Pulmonary artery endothelial cell (primary cell): Measurements from ENCODE around the gene PAQR3. TPM values are rescaled to one million over a fixed set of nuclear protein-coding genes. Genes with fewer than 3 reads are reported as not detected.

Experiments used
- DNase-seq: peaks from one replicate; pipeline ENCODE4 v3.0.0-alpha.2; 2011; ENCODE audit warnings: low read depth, low spot score
- total RNA-seq: library from RNA; depleted of rRNA; stranded (reverse); fragments of >200 nt; gene quantifications from 2 replicates; pipeline ENCODE4 v1.2.3, GENCODE V29; 2014

The PAQR3 gene
- 18.5 and 21.6 TPM in 2 replicates for total RNA-seq

- DNase-seq, result peak; percentile 29
Observed at GRCh38 chr4:78938868-78939666, at the start of gene PAQR3. TSS of gene PAQR3 (minus strand) at chr4:78939438. CDS start at chr4:78939224, 214 bp downstream.

- DNase-seq, result no peak
Observed at GRCh38 chr4:78987683-78988082, 48.4 kb upstream of the PAQR3 start.

- no peak for DNase-seq
Observed at GRCh38 chr4:78984593-78984992, 45.4 kb upstream of the PAQR3 start.

- no peak for DNase-seq
Observed at GRCh38 chr4:78975865-78976264, 36.6 kb upstream of the PAQR3 start.

- no peak for DNase-seq
Observed at GRCh38 chr4:78971776-78972175, 32.5 kb upstream of the PAQR3 start.

- DNase-seq, result no peak
Observed at GRCh38 chr4:78971326-78971725, 32.1 kb upstream of the PAQR3 start.

- DNase-seq, result no peak
Observed at GRCh38 chr4:78962597-78963115, 23.4 kb upstream of the PAQR3 start.

GRCh38 chr4:78960926-78961325 is 21.7 kb upstream of the PAQR3 start:
- no peak for DNase-seq

GRCh38 chr4:78956975-78957374 is 17.7 kb upstream of the PAQR3 start:
- no peak for DNase-seq

GRCh38 chr4:78953769-78954666 is 14.8 kb upstream of the PAQR3 start:
- DNase-seq, result no peak

- DNase-seq, result no peak
Observed at GRCh38 chr4:78953231-78953630, 14.0 kb upstream of the PAQR3 start.

GRCh38 chr4:78951862-78952472 is 12.7 kb upstream of the PAQR3 start:
- DNase-seq, result no peak

- no peak for DNase-seq
Observed at GRCh38 chr4:78949735-78950134, 10.5 kb upstream of the PAQR3 start.

GRCh38 chr4:78945651-78946179 is 6.5 kb upstream of the PAQR3 start:
- DNase-seq, result no peak

- no peak for DNase-seq
Observed at GRCh38 chr4:78944381-78944780, 5.1 kb upstream of the PAQR3 start.

GRCh38 chr4:78940752-78941151 is 1.5 kb upstream of the PAQR3 start:
- no peak for DNase-seq

- no peak for DNase-seq
Observed at GRCh38 chr4:78939667-78940008, 400 bp upstream of the PAQR3 start.

GRCh38 chr4:78938474-78938867 is 767 bp downstream of the PAQR3 start:
- DNase-seq, result no peak

- DNase-seq, result no peak
Observed at GRCh38 chr4:78937837-78938236, 1.4 kb downstream of the PAQR3 start.

GRCh38 chr4:78936989-78937388 is 2.2 kb downstream of the PAQR3 start:
- no peak for DNase-seq

GRCh38 chr4:78930016-78930629 is 9.1 kb downstream of the PAQR3 start:
- DNase-seq, result no peak
